SH-SY5Y (cell line): Measurements from ENCODE around the gene LRRC74A.
A peak's percentile ranks its signal among the peaks of the same experiment; 100 is the strongest.

Source experiments
- GATA2 ChIP-seq: IDR thresholded peaks from 2 replicates; pipeline ENCODE4 v1.6.1; 2011; ENCODE audit warnings: mild to moderate bottlenecking, low read depth, low read length
- GATA3 ChIP-seq: IDR thresholded peaks from 2 replicates; pipeline ENCODE4 v1.6.1; 2011; ENCODE audit warnings: low read depth, mild to moderate bottlenecking, low read length, moderate library complexity

LRRC74A gene

GRCh38 chr14:76826122-76826521 is at the start of gene LRRC74A:
TSS of gene LRRC74A (plus strand) at chr14:76826408. CDS start at chr14:76826698, 290 bp downstream.
- TF ChIP-seq GATA2 (no peak), GATA3 (no peak)

GRCh38 chr14:76776428-76777251 is 49.6 kb upstream of the LRRC74A start:
- TF ChIP-seq GATA3, result no peak
- no peak for TF ChIP-seq GATA2

GRCh38 chr14:76777721-76778120 is 48.5 kb upstream of the LRRC74A start:
- TF ChIP-seq GATA3 (no peak), GATA2 (no peak)

- TF ChIP-seq GATA3, result no peak
- TF ChIP-seq GATA2, result no peak
Observed at GRCh38 chr14:76778546-76779215, 47.5 kb upstream of the LRRC74A start.

GRCh38 chr14:76779221-76780057 is 46.8 kb upstream of the LRRC74A start:
- peak; percentile 79 for TF ChIP-seq GATA2
- TF ChIP-seq GATA3, result no peak; the same call in 1 of the 2 replicates

- no peak for TF ChIP-seq GATA3
- TF ChIP-seq GATA2, result no peak
Observed at GRCh38 chr14:76780058-76780345, 46.2 kb upstream of the LRRC74A start.

- no peak for TF ChIP-seq GATA2
- no peak for TF ChIP-seq GATA3
Observed at GRCh38 chr14:76780360-76780759, 45.8 kb upstream of the LRRC74A start.

GRCh38 chr14:76780875-76781647 is 45.1 kb upstream of the LRRC74A start:
- TF ChIP-seq GATA3, result no peak
- no peak for TF ChIP-seq GATA2

- TF ChIP-seq GATA2, result no peak
- no peak for TF ChIP-seq GATA3
Observed at GRCh38 chr14:76781648-76782051, 44.6 kb upstream of the LRRC74A start.

GRCh38 chr14:76782115-76782884 is 43.9 kb upstream of the LRRC74A start:
- TF ChIP-seq GATA2 (no peak), GATA3 (no peak)

- TF ChIP-seq GATA2, result no peak
- TF ChIP-seq GATA3, result no peak
Observed at GRCh38 chr14:76782885-76783566, 43.2 kb upstream of the LRRC74A start.

GRCh38 chr14:76784266-76784874 is 41.8 kb upstream of the LRRC74A start:
- TF ChIP-seq GATA3, result no peak
- no peak for TF ChIP-seq GATA2
